HG03139 (cell line): ENCODE data around the gene YIPF3.
"Not testable (repeated sequence)": the region's sequence is repeated elsewhere in the genome, so short reads cannot be mapped to it uniquely, and the experiment has no call there.

Experiments used
- ATAC-seq: cut with Tn5 transposase; IDR thresholded peaks from one replicate; pipeline ENCODE4 v1.9.1; 2021; ENCODE audit not compliant: unreplicated experiment

Gene YIPF3

GRCh38 chr6:43509984-43510826 lies 6.5 kb downstream of the YIPF3 start, which contains the start of gene LRRC73:
TSS of gene LRRC73 (minus strand) at chr6:43510346. CDS start at chr6:43509785, 561 bp downstream.
- no peak for ATAC-seq

- ATAC-seq = no peak
Observed at GRCh38 chr6:43509142-43509983, 7.4 kb downstream of the YIPF3 start.

- no peak for ATAC-seq
Observed at GRCh38 chr6:43508481-43509141, 8.1 kb downstream of the YIPF3 start.

GRCh38 chr6:43506667-43507471 lies 9.9 kb downstream of the YIPF3 start:
- no peak for ATAC-seq

GRCh38 chr6:43506171-43506570 lies 10.6 kb downstream of the YIPF3 start:
- no peak for ATAC-seq

GRCh38 chr6:43505718-43506117 lies 11.0 kb downstream of the YIPF3 start:
- no peak for ATAC-seq

GRCh38 chr6:43504756-43505593 lies 11.8 kb downstream of the YIPF3 start:
- ATAC-seq = no peak

GRCh38 chr6:43503443-43503842 lies 13.3 kb downstream of the YIPF3 start:
- ATAC-seq = no peak

- ATAC-seq = no peak
Observed at GRCh38 chr6:43502666-43503065, 14.1 kb downstream of the YIPF3 start.

GRCh38 chr6:43500921-43501320 lies 15.8 kb downstream of the YIPF3 start:
- ATAC-seq = no peak

- no peak for ATAC-seq
Observed at GRCh38 chr6:43499028-43499815, 17.5 kb downstream of the YIPF3 start.

- not testable (repeated sequence) for ATAC-seq
Observed at GRCh38 chr6:43498291-43498690, 18.4 kb downstream of the YIPF3 start.

- no peak for ATAC-seq
Observed at GRCh38 chr6:43497689-43498088, 19.0 kb downstream of the YIPF3 start.

GRCh38 chr6:43497129-43497396 lies 19.7 kb downstream of the YIPF3 start:
- ATAC-seq = no peak

GRCh38 chr6:43496370-43497128 lies 20.2 kb downstream of the YIPF3 start:
- no peak for ATAC-seq

- ATAC-seq = no peak
Observed at GRCh38 chr6:43495409-43495941, 21.3 kb downstream of the YIPF3 start.

- no peak for ATAC-seq
Observed at GRCh38 chr6:43494766-43495165, 22.0 kb downstream of the YIPF3 start.

GRCh38 chr6:43494321-43494720 lies 22.4 kb downstream of the YIPF3 start:
- ATAC-seq = no peak
